Glomerular visceral epithelial cell (primary cell): ENCODE measurements around the gene NOTCH1.

Experiments used
- DNase-seq: peaks from one replicate; pipeline ENCODE4 v3.0.0-alpha.2; 2016; ENCODE audit errors: extremely low spot score

Gene NOTCH1

GRCh38 chr9:136485049-136486045 is 60.5 kb downstream of the NOTCH1 start:
- peak; percentile 86 for DNase-seq

GRCh38 chr9:136484153-136485048 is 61.4 kb downstream of the NOTCH1 start:
- peak; percentile 36 for DNase-seq

- peak; percentile 96 for DNase-seq
Measured at GRCh38 chr9:136483589-136484152, 62.2 kb downstream of the NOTCH1 start.

GRCh38 chr9:136482793-136483588 is 62.9 kb downstream of the NOTCH1 start, which contains the start of gene SEC16A:
Gene SEC16A, minus strand, starts transcription at chr9:136483040. Its CDS starts 5,425 bp downstream, at chr9:136477615.
- peak; percentile 100 for DNase-seq

GRCh38 chr9:136482046-136482792 is 63.6 kb downstream of the NOTCH1 start:
- peak; percentile 16 for DNase-seq

- no peak for DNase-seq
Measured at GRCh38 chr9:136481558-136481957, 64.3 kb downstream of the NOTCH1 start.

- no peak for DNase-seq
Measured at GRCh38 chr9:136476369-136477150, 69.3 kb downstream of the NOTCH1 start.

GRCh38 chr9:136474974-136475865 is 70.6 kb downstream of the NOTCH1 start:
- no peak for DNase-seq

- no peak for DNase-seq
Measured at GRCh38 chr9:136474021-136474640, 71.7 kb downstream of the NOTCH1 start.

- no peak for DNase-seq
Measured at GRCh38 chr9:136473354-136473721, 72.5 kb downstream of the NOTCH1 start.

GRCh38 chr9:136472640-136473353 is 73.1 kb downstream of the NOTCH1 start:
- no peak for DNase-seq

- no peak for DNase-seq
Measured at GRCh38 chr9:136471802-136472487, 73.9 kb downstream of the NOTCH1 start.

GRCh38 chr9:136470792-136471469 is 74.9 kb downstream of the NOTCH1 start:
- no peak for DNase-seq

GRCh38 chr9:136470356-136470755 is 75.5 kb downstream of the NOTCH1 start:
- no peak for DNase-seq

- DNase-seq, result no peak
Measured at GRCh38 chr9:136467766-136468165, 78.1 kb downstream of the NOTCH1 start.

GRCh38 chr9:136466155-136466541 is 79.7 kb downstream of the NOTCH1 start:
- no peak for DNase-seq
